Endodermal cell (in vitro differentiated cells): ENCODE measurements around the gene GAB3. TPM values are rescaled to one million over a fixed set of nuclear protein-coding genes. Genes with fewer than 3 reads are reported as not detected.

Experiments used
- DNase-seq: peaks from one replicate; pipeline ENCODE4 v3.0.0-alpha.2; 2017
- H3K27ac ChIP-seq: 2 replicates; pipeline ENCODE4 v1.5.1; 2013; ENCODE audit warnings: mild to moderate bottlenecking, low read depth, low read length, moderate library complexity
- H3K27me3 ChIP-seq: 2 replicates; pipeline ENCODE4 v1.6.1; 2013; ENCODE audit warnings: mild to moderate bottlenecking, low read length, moderate library complexity; ENCODE audit not compliant: insufficient read depth, control insufficient read depth, poor library complexity, severe bottlenecking
- H3K36me3 ChIP-seq: 2 replicates; pipeline ENCODE4 v1.7.0; 2013; ENCODE audit warnings: mild to moderate bottlenecking, low read length, moderate library complexity; ENCODE audit not compliant: control insufficient read depth, insufficient read depth
- H3K4me1 ChIP-seq: one replicate; pipeline ENCODE4 v1.7.0; 2013; ENCODE audit warnings: low read length; ENCODE audit not compliant: control insufficient read depth, insufficient read depth
- H3K4me3 ChIP-seq: 2 replicates; pipeline ENCODE4 v1.5.1; 2013; ENCODE audit warnings: mild to moderate bottlenecking, low read length, moderate library complexity
- H3K9ac ChIP-seq: 2 replicates; pipeline ENCODE4 v1.6.1; 2013; ENCODE audit warnings: mild to moderate bottlenecking, low read length, moderate library complexity; ENCODE audit not compliant: poor library complexity, severe bottlenecking; ENCODE audit errors: extremely low read depth
- H3K9me3 ChIP-seq: 2 replicates; pipeline ENCODE4 v1.6.1; 2013; ENCODE audit warnings: mild to moderate bottlenecking, low read length, moderate library complexity; ENCODE audit not compliant: control insufficient read depth
- H3K27ac Mint-ChIP-seq: 2 replicates; pipeline ENCODE4 v1.8.0; 2020; ENCODE audit warnings: mixed read lengths
- H3K27me3 Mint-ChIP-seq: 2 replicates; pipeline ENCODE4 v1.8.0; 2021; ENCODE audit warnings: mild to moderate bottlenecking, mixed read lengths; ENCODE audit not compliant: insufficient read depth
- H3K36me3 Mint-ChIP-seq: 2 replicates; pipeline ENCODE4 v1.8.0; 2020; ENCODE audit warnings: low read depth, mixed read lengths
- H3K4me1 Mint-ChIP-seq: 2 replicates; pipeline ENCODE4 v1.8.0; 2020; ENCODE audit warnings: mixed read lengths
- H3K4me3 Mint-ChIP-seq: 2 replicates; pipeline ENCODE4 v1.8.0; 2020; ENCODE audit warnings: mild to moderate bottlenecking, moderate library complexity, mixed read lengths
- H3K9me3 Mint-ChIP-seq: 2 replicates; pipeline ENCODE4 v1.8.0; 2020; ENCODE audit warnings: mild to moderate bottlenecking, mixed read lengths
- CTCF ChIP-seq: fragments of 200-600 bp; sonication (generic); conservative IDR thresholded peaks from 2 replicates; pipeline ENCODE4 v1.5.0; 2021; ENCODE audit warnings: antibody characterized with exemption, mild to moderate bottlenecking
- WGBS, 2 experiments: methylation state at CpG; one replicate each; pipeline versions ENCODE4 v1.1.5 to v1.1.7; 2013; ENCODE audit warnings: missing lambda C conversion rate in 2 of 2, mixed read lengths in 1 of 2; ENCODE audit not compliant: insufficient coverage in 1 of 2, insufficient read length in 1 of 2; 5-methylcytosine and 5-hydroxymethylcytosine counted together
- total RNA-seq, 2 donors: library from RNA; stranded (reverse); fragmentation: NEBNext Ultra II Directional in 1 of 2; extraction: Animal tissue kit (Norgen Biotek cat#: 25700) in 1 of 2; gene quantifications; 2 replicates in 1 of 2; 3 replicates in 1 of 2; pipeline ENCODE4 v1.2.1, GENCODE V29; 2021

The GAB3 gene
- total RNA-seq, 2 donors from 2014 or later: 0.13 to 0.55 TPM

- no peak for TF ChIP-seq CTCF
- no peak overlapping the region for H3K27ac ChIP-seq
- Mint-ChIP-seq H3K4me1 (peaks cover 14% of the 10 kb centered on the region), H3K9me3 (peaks cover 49% of the 10 kb centered on the region), H3K27me3 (peaks cover 3% of the 10 kb centered on the region), H3K4me3 (no peak overlapping the region), H3K36me3 (peaks cover 2% of the 10 kb centered on the region), H3K27ac (no peak overlapping the region)
- no peak for DNase-seq
- H3K9me3 ChIP-seq: no peaks in the 10 kb centered on the region
- no peaks in the 10 kb centered on the region for H3K27me3 ChIP-seq
- H3K36me3 ChIP-seq: no peaks in the 10 kb centered on the region
- 100% methylated on average over 1 of the region's 2 CpGs; no CpG with 5 or more reads in 1 of the 2 experiments for WGBS, 2 experiments
- H3K9ac ChIP-seq: no peak overlapping the region
- no peaks in the 10 kb centered on the region for H3K4me1 ChIP-seq
- H3K4me3 ChIP-seq: no peak overlapping the region
Observed at GRCh38 chrX:154795016-154795415, 44.1 kb upstream of the GAB3 start.

DNA sequence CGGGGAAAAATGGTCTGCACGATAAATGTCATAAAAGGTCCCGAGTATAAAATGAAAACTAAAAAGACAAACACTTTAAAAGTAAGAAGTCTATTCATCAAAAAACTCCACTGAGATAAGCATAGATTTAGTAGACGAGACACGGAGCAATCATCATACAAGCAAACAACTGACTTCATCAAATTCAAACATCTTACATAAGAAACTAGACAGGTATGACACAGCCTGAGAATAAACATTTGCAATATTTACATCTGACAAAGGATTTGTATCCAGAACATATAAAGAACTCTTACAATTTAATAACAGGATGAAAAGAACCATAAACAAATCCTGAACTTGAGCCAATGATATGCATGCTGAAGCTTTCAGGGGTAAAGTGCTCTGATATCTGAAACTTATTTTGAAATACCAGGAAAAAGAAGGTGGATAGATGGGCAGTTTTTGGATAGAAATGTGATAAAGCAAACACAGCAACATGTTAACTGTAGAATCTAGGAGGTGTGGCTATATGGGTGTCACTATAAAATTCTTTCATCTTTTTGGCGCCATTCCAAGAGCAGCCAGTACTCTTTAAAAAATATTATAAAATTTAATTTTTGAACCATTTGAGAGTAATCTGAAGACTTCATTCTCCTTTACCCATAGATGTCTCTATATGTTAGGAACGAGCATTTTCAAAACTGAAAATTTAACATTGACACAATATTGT, 42.4 kb upstream of the GAB3 start:
- H3K4me3 Mint-ChIP-seq: no peak overlapping the region
- TF ChIP-seq CTCF: no peak
- Histone ChIP-seq H3K9ac (no peak overlapping the region), H3K27ac (no peak overlapping the region), H3K4me3 (no peak overlapping the region), H3K27me3 (no peaks in the 10 kb centered on the region), H3K36me3 (no peaks in the 10 kb centered on the region), H3K4me1 (no peaks in the 10 kb centered on the region), H3K9me3 (no peaks in the 10 kb centered on the region)
- H3K27me3 Mint-ChIP-seq: no peaks in the 10 kb centered on the region
- H3K9me3 Mint-ChIP-seq: peaks cover 53% of the 10 kb centered on the region
- peaks cover 7% of the 10 kb centered on the region for H3K4me1 Mint-ChIP-seq
- 80 to 97% methylated on average over 2 to 6 of the region's 7 CpGs for WGBS, 2 experiments
- H3K27ac Mint-ChIP-seq: no peak overlapping the region
- H3K36me3 Mint-ChIP-seq: peaks cover 4% of the 10 kb centered on the region
- DNase-seq: no peak

DNA sequence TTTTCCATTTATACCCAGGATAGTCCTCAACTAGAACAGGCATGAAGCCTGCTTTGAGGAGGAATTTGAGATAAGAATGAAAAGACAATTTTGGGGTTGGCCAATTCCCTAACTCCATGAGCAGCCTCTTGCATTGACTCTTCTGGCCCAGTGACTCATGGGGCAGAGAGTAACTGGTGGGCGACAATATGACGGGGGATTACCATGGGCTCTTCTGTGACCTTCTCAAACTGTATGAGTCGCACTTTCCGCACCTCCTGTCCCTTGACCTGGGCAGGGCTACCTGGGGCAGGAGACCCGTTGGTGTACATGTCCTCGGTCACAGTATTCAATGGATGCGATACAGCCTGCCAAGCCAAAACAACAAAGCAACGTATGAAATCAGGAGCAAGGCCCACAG, 41.1 kb upstream of the GAB3 start:
- Mint-ChIP-seq H3K9me3 (peaks cover 58% of the 10 kb centered on the region), H3K4me3 (no peak overlapping the region), H3K27ac (no peak overlapping the region), H3K4me1 (peaks cover 3% of the 10 kb centered on the region), H3K27me3 (no peaks in the 10 kb centered on the region), H3K36me3 (peaks cover 4% of the 10 kb centered on the region)
- no peak overlapping the region for H3K9ac ChIP-seq
- no peaks in the 10 kb centered on the region for H3K9me3 ChIP-seq
- H3K27ac ChIP-seq: no peak overlapping the region
- 93 to 97% methylated on average over 4 to 8 of the region's 8 CpGs for WGBS, 2 experiments
- TF ChIP-seq CTCF: no peak
- H3K36me3 ChIP-seq: no peaks in the 10 kb centered on the region
- H3K4me1 ChIP-seq: no peaks in the 10 kb centered on the region
- no peaks in the 10 kb centered on the region for H3K27me3 ChIP-seq
- H3K4me3 ChIP-seq: no peak overlapping the region
- DNase-seq: no peak
